K562 (cell line): Measurements from ENCODE around the gene TMPRSS11B. TPM values are rescaled to one million over a fixed set of nuclear protein-coding genes. Genes with fewer than 3 reads are reported as not detected.

Experiments
- BACH1 ChIP-seq: fragments of 200-800 bp; sonication (Bioruptor generic); IDR thresholded peaks from 2 replicates; pipeline ENCODE4 v1.6.1; 2016; ENCODE audit warnings: missing genetic modification characterization, missing compliant biosample characterization
- BHLHE40 ChIP-seq: IDR thresholded peaks from 2 replicates; pipeline ENCODE4 v1.6.1; 2011; ENCODE audit warnings: low read length, improper control_type of control experiment
- CBFA2T2 ChIP-seq: fragments of 450-650 bp; conservative IDR thresholded peaks from 2 replicates; pipeline ENCODE4 v1.6.1; 2017; ENCODE audit warnings: mild to moderate bottlenecking
- DMBX1 ChIP-seq: fragments of 250-450 bp; sonication (Bioruptor Pico); IDR thresholded peaks from 2 replicates; pipeline ENCODE4 v1.8.0; 2022; ENCODE audit warnings: inconsistent platforms, mild to moderate bottlenecking, moderate library complexity, borderline replicate concordance
- EP400 ChIP-seq: fragments of 450-650 bp; IDR thresholded peaks from 2 replicates; pipeline ENCODE4 v1.6.1; 2017; ENCODE audit warnings: antibody characterized with exemption, mild to moderate bottlenecking, moderate library complexity
- FOSL1 ChIP-seq: fragments of 200-800 bp; sonication (Bioruptor generic); conservative IDR thresholded peaks from 2 replicates; pipeline ENCODE4 v1.6.1; 2016; ENCODE audit warnings: missing genetic modification characterization, missing compliant biosample characterization
- MBD2 ChIP-seq: sonication (generic); IDR thresholded peaks from 2 replicates; pipeline ENCODE4 v1.6.1; 2016; ENCODE audit warnings: low read depth, borderline replicate concordance
- MECOM ChIP-seq: fragments of 250-450 bp; sonication (Bioruptor Pico); IDR thresholded peaks from 2 replicates; pipeline ENCODE4 v1.8.0; 2022; ENCODE audit warnings: inconsistent platforms
- NR3C1 ChIP-seq: sonication (generic); formaldehyde crosslinking; IDR thresholded peaks from 2 replicates; pipeline ENCODE4 v1.8.1; 2022; ENCODE audit warnings: missing genetic modification reagents
- PHB2 ChIP-seq: fragments of 450-650 bp; IDR thresholded peaks from 2 replicates; pipeline ENCODE4 v1.6.1; 2017; ENCODE audit warnings: low read depth
- SIX5 ChIP-seq, 2 experiments: IDR thresholded peaks; 2 replicates each; pipeline ENCODE4 v1.6.1; 2011; ENCODE audit warnings: low read length in 2 of 2, borderline replicate concordance in 1 of 2, low read depth in 1 of 2, mild to moderate bottlenecking in 1 of 2, moderate library complexity in 1 of 2; ENCODE audit not compliant: insufficient read depth in 1 of 2
- SMAD3 ChIP-seq: fragments of 450-650 bp; formaldehyde crosslinking; conservative IDR thresholded peaks from 2 replicates; pipeline ENCODE4 v1.4.0; 2020; ENCODE audit warnings: mild to moderate bottlenecking
- TCF7L2 ChIP-seq: fragments of 150-350 bp; IDR thresholded peaks from 2 replicates; pipeline ENCODE4 v1.6.1; 2016; ENCODE audit warnings: low read depth, mild to moderate bottlenecking, low read length, moderate library complexity
- ZZZ3 ChIP-seq: fragments of 450-650 bp; IDR thresholded peaks from 2 replicates; pipeline ENCODE4 v1.6.1; 2016; ENCODE audit warnings: antibody characterized with exemption, mild to moderate bottlenecking, moderate library complexity
- polyA plus RNA-seq, 8 experiments: library from polyadenylated mRNA; depleted of rRNA in 4 of 8; stranded (reverse) in 5 of 8; unstranded in 3 of 8; fragments of >200 nt; fragmentation: Nextera tagmentation in 2 of 8; fragmentation: Illumina TruSeq in 1 of 8; extraction: Ambion mirVana in 2 of 8; extraction: Trizol in 1 of 8; gene quantifications; 2 replicates each; pipeline versions ENCODE4 v1.2.1 to v1.2.3, GENCODE V29; 2011 to 2014; ENCODE audit warnings: inconsistent platforms in 1 of 8, missing spikeins in 1 of 8
- total RNA-seq, 7 experiments: library from RNA; depleted of rRNA in 6 of 7; stranded (reverse); fragments of >200 nt in 6 of 7; fragmentation: Illumina TruSeq in 2 of 7; extraction: Trizol in 2 of 7; gene quantifications; 2 replicates each; pipeline versions ENCODE4 v1.2.1 to v1.2.3, GENCODE V29; 2011 to 2021; ENCODE audit warnings: low replicate concordance in 1 of 7
- TF ChIP-seq, protein P1 (sequence below): sonication (generic); formaldehyde crosslinking; IDR thresholded peaks from 2 replicates; pipeline ENCODE4 v1.8.0; 2022; ENCODE audit warnings: mild to moderate bottlenecking, missing genetic modification reagents

The TMPRSS11B gene
- total and polyA plus RNA-seq, 9 of the 15 experiments (the other 6 are each of a cell fraction or from before 2014, with no cell fraction given): 0.03 to 0.07 TPM; not detected in 7

DNA sequence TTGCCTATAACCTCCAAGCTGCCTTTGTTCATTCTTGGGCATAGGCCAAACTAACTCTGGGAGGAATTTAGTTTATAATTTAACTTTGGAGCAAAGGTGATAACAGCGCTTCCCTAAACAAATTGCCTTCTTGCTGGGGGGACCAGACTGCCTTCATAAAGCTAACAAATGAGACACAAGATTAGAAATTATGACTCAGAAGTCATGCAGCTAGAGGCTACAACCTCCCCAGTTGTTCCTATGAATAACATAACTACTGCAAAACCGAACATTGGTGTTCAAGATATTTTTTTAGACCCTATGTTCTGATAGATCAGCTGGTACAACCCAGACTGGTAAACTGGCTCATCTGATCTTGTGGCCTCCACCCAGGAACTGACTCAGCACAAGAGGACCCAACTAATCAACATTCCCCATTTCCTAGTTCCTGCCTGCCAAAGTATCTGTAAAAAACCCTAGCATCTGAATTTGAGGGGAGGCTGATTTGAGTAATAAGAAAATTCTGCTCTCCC, 22.0 kb upstream of the TMPRSS11B start (continued):
- no peak for TF ChIP-seq SIX5 (IDR thresholded peaks at IDR 0.05; ENCODE audit: borderline replicate concordance in 1 of 2, insufficient read depth in 1 of 2, low read depth in 1 of 2, low read length in 2 of 2)
- TF ChIP-seq FOSL1 (tag): peak; percentile 87
- no peak for TF ChIP-seq EP400
- no peak for TF ChIP-seq BHLHE40
- TF ChIP-seq CBFA2T2: no peak
- TF ChIP-seq NR3C1 (CRISPR knock-in tag): no peak
- no peak for TF ChIP-seq ZZZ3
- no peak for TF ChIP-seq PHB2
- TF ChIP-seq BACH1 (tag): peak; percentile 73
- TF ChIP-seq, protein P1, sequence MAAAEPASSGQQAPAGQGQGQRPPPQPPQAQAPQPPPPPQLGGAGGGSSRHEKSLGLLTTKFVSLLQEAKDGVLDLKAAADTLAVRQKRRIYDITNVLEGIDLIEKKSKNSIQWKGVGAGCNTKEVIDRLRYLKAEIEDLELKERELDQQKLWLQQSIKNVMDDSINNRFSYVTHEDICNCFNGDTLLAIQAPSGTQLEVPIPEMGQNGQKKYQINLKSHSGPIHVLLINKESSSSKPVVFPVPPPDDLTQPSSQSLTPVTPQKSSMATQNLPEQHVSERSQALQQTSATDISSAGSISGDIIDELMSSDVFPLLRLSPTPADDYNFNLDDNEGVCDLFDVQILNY (CRISPR knock-in tag): no peak
- no peak for TF ChIP-seq TCF7L2
- no peak for TF ChIP-seq SMAD3 (CRISPR knock-in tag)
- TF ChIP-seq MBD2: no peak
- TF ChIP-seq DMBX1 (CRISPR knock-in tag): peak; percentile 62; the same call in 1 of the 2 replicates
- no peak for TF ChIP-seq MECOM (CRISPR knock-in tag)
